Astrocyte (in vitro differentiated cells and primary cell): Measurements from ENCODE around the gene IL1RL2. TPM values are rescaled to one million over a fixed set of nuclear protein-coding genes. Genes with fewer than 3 reads are reported as not detected.

Source experiments
- DNase-seq: peaks from one replicate; pipeline ENCODE4 v3.0.0-alpha.2; 2010; ENCODE audit warnings: low read depth
- FAIRE-seq: peaks from 2 replicates; lab custom pipeline; 2011; peaks lifted over from hg19 to GRCh38; lab: Jason Lieb, UNC
- H2AFZ ChIP-seq: 2 replicates; pipeline ENCODE4 v1.6.0; 2012; ENCODE audit warnings: low read depth, low read length, inconsistent platforms
- H3K27ac ChIP-seq: 2 replicates; pipeline ENCODE4 v1.5.1; 2011; ENCODE audit warnings: low read depth, low read length, inconsistent platforms
- H3K27me3 ChIP-seq: 2 replicates; pipeline ENCODE4 v1.6.0; 2011; ENCODE audit warnings: low read length, inconsistent platforms; ENCODE audit not compliant: insufficient read depth
- H3K36me3 ChIP-seq: 2 replicates; pipeline ENCODE4 v1.5.1; 2011; ENCODE audit warnings: low read length, inconsistent platforms; ENCODE audit not compliant: insufficient read depth
- H3K4me1 ChIP-seq: 2 replicates; pipeline ENCODE4 v1.5.1; 2011; ENCODE audit warnings: low read length, inconsistent platforms; ENCODE audit not compliant: insufficient read depth
- H3K4me2 ChIP-seq: 2 replicates; pipeline ENCODE4 v1.6.0; 2012; ENCODE audit warnings: low read length, inconsistent platforms
- H3K4me3 ChIP-seq: 2 replicates; pipeline ENCODE4 v1.5.1; 2011; ENCODE audit warnings: low read depth, mild to moderate bottlenecking, low read length, inconsistent platforms; ENCODE audit not compliant: insufficient read depth
- H3K79me2 ChIP-seq: 2 replicates; pipeline ENCODE4 v1.6.0; 2012; ENCODE audit warnings: mild to moderate bottlenecking, low read length, inconsistent platforms; ENCODE audit not compliant: insufficient read depth
- H3K9ac ChIP-seq: 2 replicates; pipeline ENCODE4 v1.6.0; 2012; ENCODE audit warnings: mild to moderate bottlenecking, low read length, inconsistent platforms
- H3K9me3 ChIP-seq: 2 replicates; pipeline ENCODE4 v1.5.1; 2012; ENCODE audit warnings: low read depth, mild to moderate bottlenecking, low read length, inconsistent platforms; ENCODE audit not compliant: insufficient read depth
- H4K20me1 ChIP-seq: 2 replicates; pipeline ENCODE4 v1.6.0; 2012; ENCODE audit warnings: low read length, inconsistent platforms; ENCODE audit not compliant: insufficient read depth
- H3K27ac Mint-ChIP-seq: one replicate; pipeline ENCODE4 v1.8.0; 2021; ENCODE audit warnings: mild to moderate bottlenecking, mixed read lengths; ENCODE audit not compliant: unreplicated experiment
- H3K27me3 Mint-ChIP-seq: one replicate; pipeline ENCODE4 v1.8.0; 2021; ENCODE audit warnings: low read depth, mixed read lengths; ENCODE audit not compliant: unreplicated experiment
- H3K36me3 Mint-ChIP-seq: one replicate; pipeline ENCODE4 v1.8.0; 2021; ENCODE audit warnings: low read depth, mixed read lengths; ENCODE audit not compliant: unreplicated experiment
- H3K4me1 Mint-ChIP-seq: one replicate; pipeline ENCODE4 v1.8.0; 2021; ENCODE audit warnings: low read depth, mixed read lengths; ENCODE audit not compliant: unreplicated experiment
- H3K4me3 Mint-ChIP-seq: one replicate; pipeline ENCODE4 v1.8.0; 2021; ENCODE audit warnings: mild to moderate bottlenecking, moderate library complexity, mixed read lengths; ENCODE audit not compliant: unreplicated experiment
- H3K9me3 Mint-ChIP-seq: one replicate; pipeline ENCODE4 v1.8.0; 2021; ENCODE audit warnings: mild to moderate bottlenecking, mixed read lengths; ENCODE audit not compliant: unreplicated experiment
- EZH2 ChIP-seq: IDR thresholded peaks from 2 replicates; pipeline ENCODE4 v1.6.1; 2012; ENCODE audit warnings: mild to moderate bottlenecking, low read length, inconsistent platforms; ENCODE audit not compliant: insufficient read depth
- total RNA-seq: library from RNA; stranded (reverse); gene quantifications from 2 replicates; pipeline ENCODE4 v1.2.1, GENCODE V29; 2021
- TF ChIP-seq, protein P1 (sequence below): IDR thresholded peaks from 2 replicates; pipeline ENCODE4 v1.5.1; 2011; ENCODE audit warnings: low read depth, mild to moderate bottlenecking, inconsistent platforms, low read length, moderate library complexity; ENCODE audit not compliant: insufficient read depth

Gene IL1RL2
- total RNA-seq, 1 donor from 2014 or later: 0.43 TPM

GRCh38 chr2:102262216-102263129 is 75.7 kb downstream of the IL1RL2 start:
- H3K27me3 Mint-ChIP-seq: peaks cover 2% of the 10 kb centered on the region
- H2AFZ ChIP-seq: no peak overlapping the region
- no peaks in the 10 kb centered on the region for H3K36me3 Mint-ChIP-seq
- H3K27ac ChIP-seq: no peak overlapping the region
- H3K4me2 ChIP-seq: no peak overlapping the region
- no peaks in the 10 kb centered on the region for H3K9me3 ChIP-seq
- H3K4me1 ChIP-seq: peaks cover 10% of the 10 kb centered on the region
- peak; percentile 16 for DNase-seq
- peaks cover 22% of the 10 kb centered on the region for H3K4me1 Mint-ChIP-seq
- H3K4me3 ChIP-seq: no peak overlapping the region
- H4K20me1 ChIP-seq: no peaks in the 10 kb centered on the region
- no peaks in the 10 kb centered on the region for H3K79me2 ChIP-seq
- no peak for FAIRE-seq
- H3K27me3 ChIP-seq: no peaks in the 10 kb centered on the region
- no peak overlapping the region for H3K27ac Mint-ChIP-seq
- TF ChIP-seq, protein P1, sequence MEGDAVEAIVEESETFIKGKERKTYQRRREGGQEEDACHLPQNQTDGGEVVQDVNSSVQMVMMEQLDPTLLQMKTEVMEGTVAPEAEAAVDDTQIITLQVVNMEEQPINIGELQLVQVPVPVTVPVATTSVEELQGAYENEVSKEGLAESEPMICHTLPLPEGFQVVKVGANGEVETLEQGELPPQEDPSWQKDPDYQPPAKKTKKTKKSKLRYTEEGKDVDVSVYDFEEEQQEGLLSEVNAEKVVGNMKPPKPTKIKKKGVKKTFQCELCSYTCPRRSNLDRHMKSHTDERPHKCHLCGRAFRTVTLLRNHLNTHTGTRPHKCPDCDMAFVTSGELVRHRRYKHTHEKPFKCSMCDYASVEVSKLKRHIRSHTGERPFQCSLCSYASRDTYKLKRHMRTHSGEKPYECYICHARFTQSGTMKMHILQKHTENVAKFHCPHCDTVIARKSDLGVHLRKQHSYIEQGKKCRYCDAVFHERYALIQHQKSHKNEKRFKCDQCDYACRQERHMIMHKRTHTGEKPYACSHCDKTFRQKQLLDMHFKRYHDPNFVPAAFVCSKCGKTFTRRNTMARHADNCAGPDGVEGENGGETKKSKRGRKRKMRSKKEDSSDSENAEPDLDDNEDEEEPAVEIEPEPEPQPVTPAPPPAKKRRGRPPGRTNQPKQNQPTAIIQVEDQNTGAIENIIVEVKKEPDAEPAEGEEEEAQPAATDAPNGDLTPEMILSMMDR: no peak
- no peak for TF ChIP-seq EZH2
- no peak overlapping the region for H3K9ac ChIP-seq
- H3K9me3 Mint-ChIP-seq: no peaks in the 10 kb centered on the region
- H3K4me3 Mint-ChIP-seq: no peak overlapping the region
- no peaks in the 10 kb centered on the region for H3K36me3 ChIP-seq

GRCh38 chr2:102264952-102265351 is 78.1 kb downstream of the IL1RL2 start:
- FAIRE-seq (no peak), DNase-seq (no peak)
- Histone ChIP-seq H3K79me2 (no peaks in the 10 kb centered on the region), H3K4me1 (no peaks in the 10 kb centered on the region), H3K27ac (no peak overlapping the region), H3K4me2 (no peak overlapping the region), H2AFZ (no peak overlapping the region), H3K36me3 (no peaks in the 10 kb centered on the region), H4K20me1 (no peaks in the 10 kb centered on the region), H3K27me3 (peaks cover 3% of the 10 kb centered on the region), H3K9ac (no peak overlapping the region), H3K9me3 (no peaks in the 10 kb centered on the region), H3K4me3 (no peak overlapping the region)
- Mint-ChIP-seq H3K27me3 (peaks cover 6% of the 10 kb centered on the region), H3K9me3 (no peaks in the 10 kb centered on the region), H3K36me3 (no peaks in the 10 kb centered on the region), H3K4me1 (peaks cover 10% of the 10 kb centered on the region), H3K27ac (no peak overlapping the region), H3K4me3 (no peak overlapping the region)
- TF ChIP-seq, protein P1: no peak
- TF ChIP-seq EZH2: no peak

DNA sequence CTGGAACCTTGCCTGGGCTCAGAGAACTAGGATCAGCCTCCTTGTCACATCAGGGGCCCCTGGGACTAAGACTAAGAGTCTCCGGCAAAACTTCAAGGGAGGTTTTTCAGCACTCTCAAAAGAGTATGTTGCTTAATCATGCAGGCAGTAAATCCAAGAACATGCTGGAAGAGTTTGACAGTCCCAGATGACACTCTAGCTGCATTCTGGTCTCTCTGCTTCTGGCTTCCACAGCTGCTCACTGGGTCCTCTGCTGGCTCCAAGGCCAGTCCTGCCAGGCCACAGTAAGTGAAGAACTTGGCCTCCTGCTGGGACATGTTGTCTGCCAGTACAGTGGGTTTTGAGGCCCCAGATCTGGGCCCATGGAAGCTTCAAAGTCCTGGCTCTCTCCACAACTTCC is 79.4 kb downstream of the IL1RL2 start:
- Histone ChIP-seq H3K4me1 (no peaks in the 10 kb centered on the region), H3K79me2 (no peaks in the 10 kb centered on the region), H3K27me3 (peaks cover 6% of the 10 kb centered on the region), H3K36me3 (no peaks in the 10 kb centered on the region), H2AFZ (no peak overlapping the region), H3K9ac (no peak overlapping the region), H3K4me3 (no peak overlapping the region), H3K27ac (no peak overlapping the region), H3K4me2 (no peak overlapping the region), H4K20me1 (no peaks in the 10 kb centered on the region), H3K9me3 (no peaks in the 10 kb centered on the region)
- no peak overlapping the region for H3K27ac Mint-ChIP-seq
- H3K4me1 Mint-ChIP-seq: peaks cover 7% of the 10 kb centered on the region
- H3K4me3 Mint-ChIP-seq: no peak overlapping the region
- no peak for DNase-seq
- H3K9me3 Mint-ChIP-seq: peaks cover 4% of the 10 kb centered on the region
- no peaks in the 10 kb centered on the region for H3K36me3 Mint-ChIP-seq
- no peak for FAIRE-seq
- no peak for TF ChIP-seq EZH2
- TF ChIP-seq, protein P1: no peak
- peaks cover 6% of the 10 kb centered on the region for H3K27me3 Mint-ChIP-seq
